Activated T-helper 1 cell treated with Interleukin-2 at 50 U/mL for 16 hours (primary cell): ENCODE results near the gene TMEM164.

Experiments
- DNase-seq: peaks from one replicate; pipeline ENCODE4 v3.0.0-alpha.2; 2020; ENCODE audit warnings: low read depth

The TMEM164 gene

DNA sequence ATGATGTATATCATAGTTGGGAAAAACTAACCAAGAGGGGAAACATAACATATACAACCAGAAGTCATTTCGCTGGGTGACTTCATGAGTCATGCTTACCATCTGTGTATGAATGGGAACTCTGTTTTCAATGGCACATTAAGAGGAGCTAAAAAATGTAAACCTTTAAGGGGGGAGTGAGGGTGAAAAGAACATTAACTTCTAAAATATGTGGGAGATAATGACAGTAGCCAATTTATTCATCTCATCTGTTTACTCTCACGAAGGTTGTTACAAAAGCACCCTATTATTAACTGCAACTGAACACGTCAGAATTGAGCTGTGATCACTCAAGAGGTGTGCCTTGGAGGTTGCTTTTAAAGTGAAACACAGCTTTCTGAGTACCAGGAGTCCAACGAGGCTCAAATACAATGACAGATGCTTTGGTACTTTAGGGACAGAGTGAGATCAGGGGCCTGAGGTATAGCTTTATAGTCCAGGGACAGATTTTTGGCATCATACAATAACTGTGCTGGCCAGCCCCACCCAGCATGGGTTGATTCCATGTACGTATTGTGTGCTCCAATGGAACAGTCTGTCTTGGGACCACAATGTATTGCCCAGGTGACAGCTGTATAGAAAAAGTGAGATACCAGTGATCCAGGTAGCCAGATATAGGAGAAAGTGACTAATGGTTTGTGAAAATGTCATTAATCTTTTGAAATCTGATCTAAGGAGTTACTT, 207.7 kb downstream of the TMEM164 start:
- no peak for DNase-seq

DNA sequence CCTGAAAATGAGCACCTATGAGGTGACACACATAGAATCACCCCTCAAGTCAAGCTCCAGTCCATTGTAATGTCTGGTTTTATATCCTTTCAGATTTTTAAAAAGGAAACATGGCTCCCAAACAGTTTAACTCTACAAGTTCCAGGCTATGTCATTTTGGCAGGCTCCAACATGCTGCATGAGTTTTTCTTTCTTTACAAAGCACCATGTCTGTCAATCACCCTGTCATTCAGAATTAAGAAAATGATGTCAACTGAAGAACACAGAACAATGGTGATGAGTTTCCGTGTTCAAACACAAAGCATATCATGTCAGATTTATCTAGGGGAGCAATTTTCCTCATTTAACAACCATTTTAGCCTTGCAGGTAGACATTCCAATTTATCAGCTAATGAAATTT, 208.4 kb downstream of the TMEM164 start:
- no peak for DNase-seq

DNA sequence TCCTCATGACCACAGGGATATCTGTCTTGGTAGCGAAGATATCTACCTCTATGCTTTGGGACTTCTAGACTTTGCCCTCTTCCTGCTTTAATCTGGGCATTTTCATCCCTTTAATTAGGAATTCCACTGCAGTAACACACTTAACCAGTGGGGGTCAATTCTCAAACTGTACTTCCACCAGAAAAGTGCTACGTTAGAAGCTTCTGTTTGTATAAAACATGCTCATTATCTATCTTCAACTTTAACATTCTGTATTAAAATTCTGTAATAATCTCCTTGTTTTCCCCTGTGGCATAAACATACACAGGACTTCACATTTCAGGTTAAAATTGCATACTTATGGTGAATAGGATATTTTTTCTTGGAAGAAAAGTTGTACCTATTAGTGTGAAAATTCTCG, 209.4 kb downstream of the TMEM164 start:
- no peak for DNase-seq

DNA sequence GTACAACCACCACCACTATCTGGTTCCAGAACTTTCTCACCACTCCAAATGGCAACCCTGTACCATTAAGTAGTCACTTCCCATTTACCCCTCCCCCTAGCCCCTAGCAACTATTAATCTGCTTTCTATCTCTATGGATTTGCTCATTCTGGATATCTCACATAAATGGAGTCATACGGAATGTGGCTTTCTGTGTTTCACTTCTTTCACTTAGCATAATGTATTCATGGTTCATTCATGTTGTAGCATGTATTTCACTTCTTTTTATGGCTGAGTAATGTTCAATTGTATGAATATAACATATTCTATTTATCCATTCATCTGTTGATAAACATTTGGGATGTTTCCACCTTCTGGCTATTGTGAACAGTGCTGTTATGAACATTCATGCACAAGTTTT, 210.3 kb downstream of the TMEM164 start:
- no peak for DNase-seq

DNA sequence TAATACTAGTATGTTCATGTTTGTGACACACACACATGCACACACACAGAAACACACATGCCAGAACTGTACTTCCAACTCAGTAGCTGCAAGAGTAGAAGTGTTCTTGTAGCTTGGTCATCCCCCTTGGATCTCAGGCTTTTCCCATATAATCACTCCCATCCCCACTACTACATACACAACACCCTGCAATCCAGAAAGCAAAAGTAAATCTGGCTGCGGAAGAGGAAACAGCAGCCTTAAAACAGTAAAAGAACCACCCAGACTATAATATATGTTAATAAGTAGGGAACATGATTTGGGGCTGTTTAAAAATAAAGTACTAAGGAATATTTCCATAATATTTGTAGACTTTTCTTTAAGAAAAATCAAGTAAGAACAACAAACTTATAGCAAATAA, 211.8 kb downstream of the TMEM164 start:
- no peak for DNase-seq

DNA sequence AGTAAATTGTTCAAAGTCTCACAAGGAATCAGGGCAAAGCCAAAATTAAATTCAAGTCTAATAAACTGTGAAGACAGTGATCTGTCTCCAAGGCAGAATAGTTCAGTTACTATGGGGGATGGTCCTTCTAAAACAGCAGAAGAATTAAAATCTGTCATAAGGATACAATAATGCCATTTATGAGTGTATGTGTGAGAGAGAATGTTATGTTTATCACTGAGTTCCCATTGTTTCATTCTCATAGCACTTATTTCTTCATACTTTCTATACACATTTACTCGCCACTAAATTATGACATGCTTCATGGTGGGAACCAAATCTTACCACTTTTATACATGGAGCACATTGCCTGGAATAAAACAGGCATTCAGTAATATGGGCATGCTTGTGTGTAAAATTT, 212.5 kb downstream of the TMEM164 start:
- no peak for DNase-seq

DNA sequence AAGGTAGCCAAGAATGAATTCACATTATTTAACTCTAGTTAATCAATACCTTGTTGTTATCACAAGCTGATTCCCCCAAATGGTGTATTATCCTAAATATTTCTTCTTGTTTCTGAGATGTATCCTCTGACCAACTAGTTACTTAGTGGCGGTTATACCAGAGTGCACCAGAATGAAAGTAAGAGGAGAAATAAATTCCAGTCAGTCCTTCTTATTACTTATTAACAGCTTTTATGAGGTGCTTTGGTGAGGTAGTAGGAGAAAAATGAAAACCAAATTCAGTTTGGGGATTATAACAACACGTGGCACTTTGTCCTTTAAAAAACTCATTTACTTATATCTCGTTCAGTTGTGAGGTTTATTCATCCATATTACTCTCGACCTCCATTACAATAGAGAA, 213.1 kb downstream of the TMEM164 start:
- DNase-seq: no peak

DNA sequence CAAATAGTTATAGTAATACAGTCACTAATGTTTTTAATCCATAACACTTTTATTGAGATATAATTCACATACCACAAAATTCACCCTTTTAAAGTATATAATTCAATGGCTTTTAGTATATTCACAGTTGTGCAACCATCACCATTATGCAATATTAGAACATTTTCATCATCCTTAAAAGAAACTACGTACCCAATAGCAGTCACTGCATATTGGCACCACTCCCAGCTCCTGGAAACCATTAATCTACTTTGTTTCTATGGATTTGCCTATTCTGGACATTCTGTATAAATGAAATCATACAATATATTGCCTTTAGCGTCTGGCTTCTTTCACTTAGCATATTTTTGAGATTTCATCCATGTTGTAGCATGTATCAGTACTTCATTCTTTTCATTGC, 215.7 kb downstream of the TMEM164 start:
- no peak for DNase-seq

DNA sequence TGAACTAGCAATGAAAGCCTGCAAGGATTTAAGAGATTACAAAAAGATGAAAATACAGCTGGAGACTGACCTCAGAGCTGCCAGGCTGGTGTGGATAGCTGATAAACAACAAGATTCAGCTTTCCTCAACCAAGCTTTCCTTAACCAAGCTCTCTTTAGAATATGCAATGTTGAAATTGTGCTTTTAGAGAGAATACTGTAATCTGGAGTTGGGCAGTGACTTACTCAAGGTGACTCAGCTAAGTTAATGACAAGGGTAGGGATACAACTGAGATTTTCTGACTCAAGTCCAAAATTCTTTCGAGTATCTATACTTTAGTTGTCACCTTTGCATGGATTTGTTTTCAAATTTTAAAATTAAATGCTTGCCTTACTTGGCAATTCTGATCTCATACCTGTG, 217.0 kb downstream of the TMEM164 start:
- no peak for DNase-seq

DNA sequence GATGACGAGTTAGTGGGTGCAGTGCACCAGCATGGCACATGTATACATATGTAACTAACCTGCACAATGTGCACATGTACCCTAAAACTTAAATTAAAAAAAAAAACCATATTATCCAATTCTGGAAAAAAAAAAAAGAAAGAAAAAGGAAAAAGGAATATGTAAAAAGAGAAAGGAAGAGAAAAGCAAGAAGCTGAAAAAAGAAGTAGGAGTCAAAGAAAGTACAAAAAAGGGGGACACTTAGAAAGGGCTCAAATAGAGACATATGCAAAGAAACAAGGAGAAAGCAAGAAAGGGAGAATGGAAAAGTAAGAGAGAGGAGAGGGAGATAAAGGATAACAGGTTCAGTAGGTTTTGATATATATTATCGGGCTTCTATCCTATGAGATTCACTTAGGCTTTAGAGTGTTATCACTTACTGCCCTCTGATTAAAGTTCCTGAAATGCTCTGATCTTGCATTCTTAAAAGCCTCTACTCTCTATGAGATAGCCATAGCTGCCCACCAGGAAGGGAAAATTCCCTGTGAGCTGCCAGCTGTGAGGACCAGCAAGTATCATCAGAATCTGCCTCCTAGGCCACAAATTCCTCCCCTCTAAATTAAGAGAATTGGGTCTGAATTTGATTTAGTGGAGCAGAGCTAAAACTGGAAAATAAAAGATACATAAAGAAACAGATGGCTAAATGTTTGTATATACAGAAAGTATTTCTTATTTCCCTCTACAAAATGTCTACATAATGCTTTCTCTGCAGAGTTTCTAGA, 219.8 kb downstream of the TMEM164 start:
- no peak for DNase-seq

DNA sequence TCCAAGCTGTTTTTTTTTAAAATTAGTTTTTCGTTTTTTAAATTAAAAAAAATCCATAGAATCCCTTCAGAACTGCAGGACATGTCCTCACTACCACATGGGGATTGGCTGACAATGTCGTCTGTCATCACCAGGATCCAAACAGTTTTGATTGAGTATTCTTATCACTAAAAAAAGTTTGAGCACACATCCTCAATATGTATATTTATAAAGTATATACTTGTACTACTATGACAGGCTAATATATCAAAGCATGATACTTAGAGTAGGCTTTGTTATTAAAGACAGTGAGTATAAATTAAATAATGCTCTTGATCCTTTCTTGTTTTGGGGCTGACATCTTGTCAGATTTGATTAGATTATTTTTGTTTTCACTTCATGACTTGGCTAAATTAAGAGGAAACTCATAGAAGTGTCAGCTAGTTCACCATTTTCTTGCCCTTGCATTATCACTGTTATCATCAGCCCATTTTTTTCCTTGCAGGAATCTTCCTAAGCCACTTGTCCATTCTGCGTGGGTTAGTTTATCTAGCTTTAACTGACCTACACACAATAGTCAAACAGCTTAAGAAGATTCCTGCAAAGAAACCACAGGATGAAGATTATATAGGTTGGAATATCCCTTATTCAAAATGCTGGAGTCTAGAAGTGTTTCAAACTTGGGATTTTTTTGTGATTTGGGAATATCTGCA, 222.2 kb downstream of the TMEM164 start:
- DNase-seq: no peak

DNA sequence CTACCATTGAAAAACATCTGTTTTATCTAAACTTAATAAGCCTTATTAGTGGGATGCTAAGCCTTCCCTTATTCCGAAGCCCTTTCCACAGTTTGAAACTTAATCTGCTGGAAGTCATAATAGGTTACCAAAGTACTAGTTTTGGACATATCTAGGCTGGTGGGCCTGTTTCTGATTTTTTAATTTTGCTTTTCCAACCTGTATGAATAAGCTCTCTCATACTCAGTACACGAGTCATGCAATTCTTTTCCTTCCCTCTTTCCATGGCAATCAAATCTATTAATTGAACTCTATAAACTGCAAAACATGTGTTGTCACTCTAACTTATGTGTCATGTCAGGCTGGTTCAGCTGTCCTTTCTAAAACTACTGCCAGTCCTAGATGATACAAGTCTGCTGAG, 224.0 kb downstream of the TMEM164 start:
- no peak for DNase-seq
